ENCODE data around the gene PRKCA. TPM values are rescaled to one million over a fixed set of nuclear protein-coding genes. Genes with fewer than 3 reads are reported as not detected.

Gene PRKCA
- total and polyA plus RNA-seq, 4 donors = 3.0 to 14.1 (median 5.4) TPM

- no peak for DNase-seq (ENCODE audit: low spot score)
- 85% methylated on average over 4 of the region's 4 CpGs for WGBS
- Histone ChIP-seq H3K4me3 (ENCODE audit: low read depth in 1 of 3, low read length in 3 of 3) (no peak overlapping the region), H3K27ac (ENCODE audit: low read depth in 1 of 2, low read length in 2 of 2) (no peak overlapping the region), H3K36me3 (ENCODE audit: control insufficient read depth in 4 of 4, insufficient read depth in 3 of 4, low read depth in 1 of 4, low read length in 3 of 4) (no peaks in the 10 kb centered on the region), H3K9me3 (ENCODE audit: control insufficient read depth in 4 of 4, low read length in 3 of 4) (no peaks in the 10 kb centered on the region), H3K27me3 (ENCODE audit: control insufficient read depth in 4 of 4, insufficient read depth in 4 of 4, low read length in 3 of 4) (no peaks in the 10 kb centered on the region), H3K4me1 (ENCODE audit: control insufficient read depth in 4 of 4, insufficient read depth in 4 of 4, low read length in 3 of 4) (peaks cover 0 to 4% (median 3%) of the 10 kb centered on the region in 4 donors), H3K9ac (ENCODE audit: low read depth in 1 of 2, low read length in 2 of 2) (no peak overlapping the region)
- TF ChIP-seq ZBTB33 (IDR thresholded peaks at IDR 0.05) (no peak), RXRA (IDR thresholded peaks at IDR 0.05) (no peak)
Observed at GRCh38 chr17:66381701-66382362, 79.4 kb downstream of the PRKCA start.

- H3K27me3 ChIP-seq (ENCODE audit: control insufficient read depth in 4 of 4, insufficient read depth in 4 of 4, low read length in 3 of 4) = no peaks in the 10 kb centered on the region
- H3K27ac ChIP-seq (ENCODE audit: low read depth in 1 of 2, low read length in 2 of 2) = no peak overlapping the region
- H3K36me3 ChIP-seq (ENCODE audit: control insufficient read depth in 4 of 4, insufficient read depth in 3 of 4, low read depth in 1 of 4, low read length in 3 of 4) = no peaks in the 10 kb centered on the region
- WGBS = 91% methylated on average over 4 of the region's 4 CpGs
- no peak for DNase-seq (ENCODE audit: low spot score)
- H3K4me1 ChIP-seq (ENCODE audit: control insufficient read depth in 4 of 4, insufficient read depth in 4 of 4, low read length in 3 of 4) = peaks cover 0 to 7% (median 3%) of the 10 kb centered on the region in 4 donors
- no peaks in the 10 kb centered on the region for H3K9me3 ChIP-seq (ENCODE audit: control insufficient read depth in 4 of 4, low read length in 3 of 4)
- no peak overlapping the region for H3K9ac ChIP-seq (ENCODE audit: low read depth in 1 of 2, low read length in 2 of 2)
- TF ChIP-seq GABPA (IDR thresholded peaks at IDR 0.05 in 1 of 2, conservative IDR thresholded peaks at IDR 0.05 in 1 of 2) (no peak), RAD21 (IDR thresholded peaks at IDR 0.05) (no peak), ZBTB33 (IDR thresholded peaks at IDR 0.05) (no peak), YY1 (IDR thresholded peaks at IDR 0.05) (no peak), SP1 (IDR thresholded peaks at IDR 0.05) (no peak), MAX (IDR thresholded peaks at IDR 0.05) (no peak), HNF4G (IDR thresholded peaks at IDR 0.05) (no peak), EGR1 (IDR thresholded peaks at IDR 0.05; ENCODE audit: low read depth in 2 of 2) (no peak)
- TF ChIP-seq, protein P1, sequence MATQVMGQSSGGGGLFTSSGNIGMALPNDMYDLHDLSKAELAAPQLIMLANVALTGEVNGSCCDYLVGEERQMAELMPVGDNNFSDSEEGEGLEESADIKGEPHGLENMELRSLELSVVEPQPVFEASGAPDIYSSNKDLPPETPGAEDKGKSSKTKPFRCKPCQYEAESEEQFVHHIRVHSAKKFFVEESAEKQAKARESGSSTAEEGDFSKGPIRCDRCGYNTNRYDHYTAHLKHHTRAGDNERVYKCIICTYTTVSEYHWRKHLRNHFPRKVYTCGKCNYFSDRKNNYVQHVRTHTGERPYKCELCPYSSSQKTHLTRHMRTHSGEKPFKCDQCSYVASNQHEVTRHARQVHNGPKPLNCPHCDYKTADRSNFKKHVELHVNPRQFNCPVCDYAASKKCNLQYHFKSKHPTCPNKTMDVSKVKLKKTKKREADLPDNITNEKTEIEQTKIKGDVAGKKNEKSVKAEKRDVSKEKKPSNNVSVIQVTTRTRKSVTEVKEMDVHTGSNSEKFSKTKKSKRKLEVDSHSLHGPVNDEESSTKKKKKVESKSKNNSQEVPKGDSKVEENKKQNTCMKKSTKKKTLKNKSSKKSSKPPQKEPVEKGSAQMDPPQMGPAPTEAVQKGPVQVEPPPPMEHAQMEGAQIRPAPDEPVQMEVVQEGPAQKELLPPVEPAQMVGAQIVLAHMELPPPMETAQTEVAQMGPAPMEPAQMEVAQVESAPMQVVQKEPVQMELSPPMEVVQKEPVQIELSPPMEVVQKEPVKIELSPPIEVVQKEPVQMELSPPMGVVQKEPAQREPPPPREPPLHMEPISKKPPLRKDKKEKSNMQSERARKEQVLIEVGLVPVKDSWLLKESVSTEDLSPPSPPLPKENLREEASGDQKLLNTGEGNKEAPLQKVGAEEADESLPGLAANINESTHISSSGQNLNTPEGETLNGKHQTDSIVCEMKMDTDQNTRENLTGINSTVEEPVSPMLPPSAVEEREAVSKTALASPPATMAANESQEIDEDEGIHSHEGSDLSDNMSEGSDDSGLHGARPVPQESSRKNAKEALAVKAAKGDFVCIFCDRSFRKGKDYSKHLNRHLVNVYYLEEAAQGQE (IDR thresholded peaks at IDR 0.05) = no peak
- H3K4me3 ChIP-seq (ENCODE audit: low read depth in 1 of 3, low read length in 3 of 3) = no peak overlapping the region
Observed at GRCh38 chr17:66383333-66383732, 80.9 kb downstream of the PRKCA start.

Data from liver (tissue), 9 donors.